Peyer's patch (tissue), 4 donors: Measurements from ENCODE around the gene DNAI1.

ENCODE experiments used
- CTCF ChIP-seq, 6 experiments: fragments of 450-650 bp in 4 of 6; fragments of 200-600 bp in 2 of 6; sonication (generic) in 1 of 6; IDR thresholded peaks; one replicate each; pipeline ENCODE4 v1.5.1; 2017 to 2019; ENCODE audit warnings: antibody characterized with exemption in 6 of 6, mild to moderate bottlenecking in 3 of 6, moderate library complexity in 1 of 6
- POLR2A ChIP-seq, 2 donors: fragments of 450-650 bp; IDR thresholded peaks; one replicate each; pipeline ENCODE4 v1.5.1; 2017; ENCODE audit warnings: antibody characterized with exemption in 2 of 2, mild to moderate bottlenecking in 2 of 2, moderate library complexity in 2 of 2

- TF ChIP-seq CTCF (IDR thresholded peaks at IDR 0.05) (no peak), POLR2A (IDR thresholded peaks at IDR 0.05) (no peak)
Observed at GRCh38 chr9:34518110-34518616, 59.6 kb downstream of the DNAI1 start.
